Middle frontal gyrus (tissue), 1 donor: ENCODE data around the gene SATB2.

Experiments used
- DNase-seq: peaks from one replicate; pipeline ENCODE4 v3.0.0-alpha.2; 2015; ENCODE audit warnings: low spot score; ENCODE audit errors: extremely low spot score

The SATB2 gene

GRCh38 chr2:199259671-199260070, 198.1 kb downstream of the SATB2 start:
- no peak for DNase-seq

GRCh38 chr2:199258291-199258690, 199.4 kb downstream of the SATB2 start:
- no peak for DNase-seq

GRCh38 chr2:199257261-199258224, 200.2 kb downstream of the SATB2 start:
- no peak for DNase-seq

GRCh38 chr2:199230091-199230490, 227.6 kb downstream of the SATB2 start:
- no peak for DNase-seq

DNA sequence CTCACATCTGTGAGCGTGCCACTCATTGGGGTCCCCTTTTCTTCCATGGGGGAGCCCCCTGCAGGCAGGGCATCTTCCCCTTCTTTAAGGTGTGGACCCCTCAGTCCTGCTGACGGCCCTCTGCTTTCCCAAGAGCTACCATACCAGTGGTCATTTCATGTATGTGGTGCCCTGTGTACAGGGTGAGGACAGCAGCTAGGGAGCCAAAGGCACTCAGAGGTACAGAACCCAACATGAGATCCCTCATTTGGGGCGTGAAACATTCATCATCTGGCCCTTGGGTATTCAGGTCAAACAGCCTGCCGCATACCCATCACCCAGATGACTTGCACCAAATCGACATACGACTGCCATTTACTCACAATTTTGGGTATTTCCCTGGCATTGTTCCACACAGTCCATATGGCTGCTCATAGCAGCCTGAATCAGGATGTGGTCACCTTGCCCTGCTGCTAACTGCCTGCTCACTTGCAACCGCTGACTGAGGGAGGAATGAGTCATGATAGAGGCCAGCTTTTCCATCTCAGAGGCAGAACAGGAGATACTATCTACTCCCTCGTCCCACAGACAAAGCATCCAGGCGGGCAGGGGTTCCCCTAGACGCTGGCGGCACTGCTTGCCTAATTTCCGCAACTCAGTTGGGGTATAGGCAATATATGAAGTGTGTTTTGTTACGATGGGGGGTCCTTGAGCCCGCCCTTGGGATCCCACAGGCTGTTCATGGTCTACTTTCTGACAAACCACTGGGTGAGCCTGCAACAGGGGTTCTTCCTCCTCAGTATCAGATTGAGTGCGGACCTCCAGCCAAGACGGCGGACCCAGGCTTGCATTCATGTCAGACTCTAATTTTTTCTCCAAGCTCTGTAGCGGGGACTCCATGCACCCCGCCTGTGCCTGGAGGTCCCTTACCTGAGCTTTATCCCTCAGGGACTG, 228.6 kb downstream of the SATB2 start:
- DNase-seq = no peak

DNA sequence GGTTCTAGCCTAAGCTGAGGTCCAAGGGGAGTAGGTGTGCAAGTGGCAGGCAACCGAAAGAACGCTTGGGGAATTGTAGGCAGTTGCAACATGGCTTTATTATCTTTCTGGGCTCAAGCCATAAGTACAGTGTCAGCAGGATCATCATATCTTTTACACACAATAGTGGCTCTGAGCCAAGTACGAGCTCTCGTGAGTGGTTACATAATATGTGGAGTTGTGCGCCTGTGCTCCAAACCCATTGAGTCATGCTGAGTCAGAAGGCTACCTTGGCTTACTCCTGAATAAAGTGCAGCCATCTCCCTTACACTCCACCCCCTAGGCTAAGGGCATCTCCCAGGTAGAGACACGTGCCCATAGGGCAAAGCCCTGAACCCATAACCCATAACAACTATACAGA, 233.9 kb downstream of the SATB2 start:
- DNase-seq = no peak

DNA sequence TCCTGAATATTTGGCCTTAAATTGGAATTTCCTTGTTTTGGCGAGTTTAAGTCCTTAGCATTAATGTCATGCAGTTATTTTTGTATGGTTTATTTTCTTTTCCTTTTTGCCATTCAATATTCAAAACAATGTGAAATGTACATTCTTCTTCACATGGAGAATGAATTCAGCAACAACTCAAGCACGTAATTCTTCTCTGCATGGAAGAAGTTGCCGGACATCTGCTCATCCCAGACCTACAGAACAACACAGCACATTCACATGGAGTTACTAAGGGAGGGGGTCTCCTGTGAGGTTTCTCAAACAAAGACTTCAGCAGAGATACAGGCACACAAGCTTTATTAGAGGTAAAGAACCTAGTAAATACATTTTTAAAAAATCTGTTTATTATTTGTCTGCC, 236.8 kb downstream of the SATB2 start:
- DNase-seq = no peak

GRCh38 chr2:199219551-199219950, 238.2 kb downstream of the SATB2 start:
- DNase-seq = no peak
